ENCODE data around the gene MTHFD1.
"Not testable (repeated sequence)": the region's sequence is repeated elsewhere in the genome, so short reads cannot be mapped to it uniquely, and the experiment has no call there.

The MTHFD1 gene

GRCh38 chr14:64391113-64391725 is 3.1 kb downstream of the MTHFD1 start:
- in situ Hi-C loops (cut with MboI; ENCODE audit: low sequenced_read_pairs, unreplicated experiment): no loop called here
- DNase-seq (ENCODE audit: low spot score): no peak
- TF ChIP-seq CTCF (IDR thresholded peaks at IDR 0.05; ENCODE audit: borderline replicate concordance, control extremely low read depth, extremely low read depth, insufficient read depth, missing control alignments): no peak

- TF ChIP-seq CTCF (IDR thresholded peaks at IDR 0.05; ENCODE audit: borderline replicate concordance, control extremely low read depth, extremely low read depth, insufficient read depth, missing control alignments): no peak
- in situ Hi-C loops (cut with MboI; ENCODE audit: low sequenced_read_pairs, unreplicated experiment): no loop called here
- DNase-seq (ENCODE audit: low spot score): no peak
Measured at GRCh38 chr14:64391986-64392385, 3.8 kb downstream of the MTHFD1 start.

- in situ Hi-C loops (cut with MboI; ENCODE audit: low sequenced_read_pairs, unreplicated experiment); DNase-seq (ENCODE audit: low spot score): not testable (repeated sequence)
Measured at GRCh38 chr14:64393189-64393726, 5.1 kb downstream of the MTHFD1 start.

GRCh38 chr14:64394423-64394822 is 6.3 kb downstream of the MTHFD1 start:
- no peak for TF ChIP-seq CTCF (IDR thresholded peaks at IDR 0.05; ENCODE audit: borderline replicate concordance, control extremely low read depth, extremely low read depth, insufficient read depth, missing control alignments)
- in situ Hi-C loops (cut with MboI; ENCODE audit: low sequenced_read_pairs, unreplicated experiment): no loop called here
- DNase-seq (ENCODE audit: low spot score): no peak

- DNase-seq (ENCODE audit: low spot score): no peak
- no peak for TF ChIP-seq CTCF (IDR thresholded peaks at IDR 0.05; ENCODE audit: borderline replicate concordance, control extremely low read depth, extremely low read depth, insufficient read depth, missing control alignments)
- in situ Hi-C loops (cut with MboI; ENCODE audit: low sequenced_read_pairs, unreplicated experiment): no loop called here
Measured at GRCh38 chr14:64394977-64395633, 7.0 kb downstream of the MTHFD1 start.

GRCh38 chr14:64400829-64401459 is 12.8 kb downstream of the MTHFD1 start:
- TF ChIP-seq CTCF (IDR thresholded peaks at IDR 0.05; ENCODE audit: borderline replicate concordance, control extremely low read depth, extremely low read depth, insufficient read depth, missing control alignments): no peak
- no peak for DNase-seq (ENCODE audit: low spot score)
- in situ Hi-C loops (cut with MboI; ENCODE audit: low sequenced_read_pairs, unreplicated experiment): no loop called here

- DNase-seq (ENCODE audit: low spot score): no peak
- in situ Hi-C loops (cut with MboI; ENCODE audit: low sequenced_read_pairs, unreplicated experiment): no loop called here
- TF ChIP-seq CTCF (IDR thresholded peaks at IDR 0.05; ENCODE audit: borderline replicate concordance, control extremely low read depth, extremely low read depth, insufficient read depth, missing control alignments): no peak
Measured at GRCh38 chr14:64401949-64402348, 13.8 kb downstream of the MTHFD1 start.
